LNCaP clone FGC (cell line): ENCODE results near the gene CNTNAP1.
"Not testable (repeated sequence)": the region's sequence is repeated elsewhere in the genome, so short reads cannot be mapped to it uniquely, and the experiment has no call there.

Experiments
- DNase-seq: peaks from one replicate; pipeline ENCODE4 v3.0.0-alpha.2; 2011; ENCODE audit warnings: low read depth
- H3K4me3 ChIP-seq: 2 replicates; pipeline ENCODE4 v1.5.1; 2011; ENCODE audit warnings: mild to moderate bottlenecking, low read depth, low read length, control low read depth
- TF ChIP-seq, protein P1 (sequence below): IDR thresholded peaks from 2 replicates; pipeline ENCODE4 v1.5.1; 2012; ENCODE audit warnings: mild to moderate bottlenecking; ENCODE audit not compliant: control insufficient read depth, insufficient read depth; ENCODE audit errors: extremely low read depth

The CNTNAP1 gene

DNA sequence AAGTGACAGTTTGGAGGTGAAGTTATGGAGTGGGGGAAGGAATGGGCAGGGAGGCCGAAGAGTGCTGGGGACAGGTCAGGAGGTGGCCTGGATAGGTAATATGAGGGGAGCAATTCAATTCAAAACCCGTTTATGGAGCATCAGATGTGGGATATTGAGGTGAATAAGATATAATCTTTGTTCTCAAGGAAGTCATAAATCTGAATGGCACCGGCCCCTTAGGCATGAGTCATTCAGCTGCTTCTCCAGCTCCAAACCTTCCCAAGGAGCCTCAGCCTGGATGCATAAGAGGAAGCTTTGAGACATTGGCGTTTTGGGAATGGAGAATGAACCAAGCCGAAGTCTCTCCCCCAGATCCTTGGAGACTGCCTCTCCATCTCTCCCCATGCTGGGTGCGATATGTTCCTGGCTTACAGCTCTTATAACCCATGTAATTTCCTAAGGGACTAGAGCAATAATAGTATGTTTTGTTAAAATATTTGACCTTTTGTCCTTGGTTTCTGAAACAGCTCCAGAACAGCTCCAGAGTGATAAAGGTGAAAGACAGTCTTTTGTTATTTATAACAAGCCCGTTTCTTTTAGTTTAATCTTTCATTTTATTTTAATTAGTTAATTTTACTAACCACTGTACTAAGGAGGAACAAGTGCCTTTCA is 21.5 kb upstream of the CNTNAP1 start:
- no peak for DNase-seq
- no peak overlapping the region for H3K4me3 ChIP-seq
- TF ChIP-seq, protein P1, sequence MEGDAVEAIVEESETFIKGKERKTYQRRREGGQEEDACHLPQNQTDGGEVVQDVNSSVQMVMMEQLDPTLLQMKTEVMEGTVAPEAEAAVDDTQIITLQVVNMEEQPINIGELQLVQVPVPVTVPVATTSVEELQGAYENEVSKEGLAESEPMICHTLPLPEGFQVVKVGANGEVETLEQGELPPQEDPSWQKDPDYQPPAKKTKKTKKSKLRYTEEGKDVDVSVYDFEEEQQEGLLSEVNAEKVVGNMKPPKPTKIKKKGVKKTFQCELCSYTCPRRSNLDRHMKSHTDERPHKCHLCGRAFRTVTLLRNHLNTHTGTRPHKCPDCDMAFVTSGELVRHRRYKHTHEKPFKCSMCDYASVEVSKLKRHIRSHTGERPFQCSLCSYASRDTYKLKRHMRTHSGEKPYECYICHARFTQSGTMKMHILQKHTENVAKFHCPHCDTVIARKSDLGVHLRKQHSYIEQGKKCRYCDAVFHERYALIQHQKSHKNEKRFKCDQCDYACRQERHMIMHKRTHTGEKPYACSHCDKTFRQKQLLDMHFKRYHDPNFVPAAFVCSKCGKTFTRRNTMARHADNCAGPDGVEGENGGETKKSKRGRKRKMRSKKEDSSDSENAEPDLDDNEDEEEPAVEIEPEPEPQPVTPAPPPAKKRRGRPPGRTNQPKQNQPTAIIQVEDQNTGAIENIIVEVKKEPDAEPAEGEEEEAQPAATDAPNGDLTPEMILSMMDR: no peak

DNA sequence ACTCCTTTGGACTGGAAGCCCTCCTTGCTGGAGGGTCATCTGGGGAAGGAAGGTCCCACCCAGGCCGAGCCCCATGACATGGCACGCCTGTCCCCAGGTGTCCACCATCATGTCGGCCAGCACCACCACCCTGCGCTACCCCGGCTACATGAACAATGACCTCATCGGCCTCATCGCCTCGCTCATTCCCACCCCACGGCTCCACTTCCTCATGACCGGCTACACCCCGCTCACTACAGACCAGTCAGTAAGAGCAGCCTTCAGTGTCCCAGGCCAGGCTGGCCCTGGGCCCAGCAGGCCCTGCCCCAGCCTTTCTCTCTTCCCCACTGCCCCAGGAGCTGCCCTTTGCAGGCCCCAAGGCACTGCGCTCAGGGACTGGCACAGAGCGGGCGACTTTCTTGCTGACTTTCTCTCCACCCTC is 16.7 kb upstream of the CNTNAP1 start:
- H3K4me3 ChIP-seq: no peak overlapping the region
- no peak for DNase-seq
- TF ChIP-seq, protein P1: no peak

DNA sequence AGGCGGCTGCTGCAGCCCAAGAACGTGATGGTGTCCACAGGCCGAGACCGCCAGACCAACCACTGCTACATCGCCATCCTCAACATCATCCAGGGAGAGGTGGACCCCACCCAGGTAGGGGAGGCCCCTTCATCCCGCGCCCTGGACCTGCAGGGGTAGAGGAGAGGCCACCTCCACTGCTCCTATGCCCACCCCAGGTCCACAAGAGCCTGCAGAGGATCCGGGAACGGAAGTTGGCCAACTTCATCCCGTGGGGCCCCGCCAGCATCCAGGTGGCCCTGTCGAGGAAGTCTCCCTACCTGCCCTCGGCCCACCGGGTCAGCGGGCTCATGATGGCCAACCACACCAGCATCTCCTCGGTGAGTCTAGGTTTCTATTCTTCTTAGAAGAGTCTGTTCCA is 16.2 kb upstream of the CNTNAP1 start:
- DNase-seq, H3K4me3 ChIP-seq: not testable (repeated sequence)

DNA sequence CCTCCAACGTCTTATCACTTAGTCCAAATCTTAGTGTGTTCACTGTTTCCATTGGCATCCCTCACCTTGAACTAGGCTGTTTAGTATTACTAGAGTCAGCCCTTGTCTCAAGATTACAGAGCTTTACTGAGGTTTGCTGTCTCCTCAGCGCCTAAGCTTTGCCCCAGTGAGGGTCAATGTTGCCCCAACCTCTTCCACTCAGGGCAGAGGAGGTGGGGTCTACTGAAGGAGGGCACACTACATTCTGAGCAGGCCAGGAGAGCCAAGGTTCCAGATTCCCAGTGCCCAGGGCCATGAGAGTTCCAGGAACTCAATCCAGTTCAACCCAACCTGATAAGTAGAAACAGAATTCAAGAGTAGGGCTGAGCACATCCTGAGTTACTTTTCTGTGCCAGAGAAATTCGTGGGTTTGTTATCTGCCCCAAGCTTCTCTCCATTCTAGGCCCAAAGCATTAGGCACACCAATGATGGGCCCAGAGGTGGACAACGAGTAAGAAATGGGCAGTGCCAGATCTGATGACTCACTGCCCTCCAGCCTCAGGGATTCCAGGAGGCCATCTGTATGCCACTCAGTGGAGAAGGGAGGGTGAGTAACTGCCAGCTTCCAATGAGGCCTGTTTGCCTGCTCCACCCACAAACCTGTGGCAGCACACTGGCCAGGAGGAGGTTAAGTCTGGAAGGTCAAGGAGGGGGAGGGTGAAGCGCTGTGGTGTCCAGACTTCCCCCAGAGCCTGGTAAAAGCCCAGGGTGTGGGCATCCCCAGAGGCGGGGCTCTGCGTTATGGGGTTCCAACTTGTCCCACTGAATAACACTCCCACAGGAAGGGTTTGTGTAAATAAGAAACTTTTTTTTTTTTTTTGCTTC is 15.0 kb upstream of the CNTNAP1 start:
- DNase-seq: peak; percentile 56
- TF ChIP-seq, protein P1: no peak
- H3K4me3 ChIP-seq: no peak overlapping the region

DNA sequence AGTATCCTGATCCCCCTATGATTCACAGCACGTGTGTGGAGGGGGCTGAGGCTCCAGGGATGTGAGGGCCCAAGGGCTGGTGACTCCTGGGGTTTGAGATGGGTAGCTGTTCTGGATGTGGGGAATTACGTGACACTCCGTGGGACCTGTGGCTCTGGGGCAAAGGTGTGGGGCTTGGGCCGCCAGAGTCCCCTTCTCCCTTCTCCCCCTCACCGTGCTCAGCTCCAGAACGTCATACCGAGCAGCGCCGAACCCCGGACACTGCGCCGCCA is 12.7 kb upstream of the CNTNAP1 start:
- TF ChIP-seq, protein P1: no peak
- H3K4me3 ChIP-seq: no peak overlapping the region
- no peak for DNase-seq

DNA sequence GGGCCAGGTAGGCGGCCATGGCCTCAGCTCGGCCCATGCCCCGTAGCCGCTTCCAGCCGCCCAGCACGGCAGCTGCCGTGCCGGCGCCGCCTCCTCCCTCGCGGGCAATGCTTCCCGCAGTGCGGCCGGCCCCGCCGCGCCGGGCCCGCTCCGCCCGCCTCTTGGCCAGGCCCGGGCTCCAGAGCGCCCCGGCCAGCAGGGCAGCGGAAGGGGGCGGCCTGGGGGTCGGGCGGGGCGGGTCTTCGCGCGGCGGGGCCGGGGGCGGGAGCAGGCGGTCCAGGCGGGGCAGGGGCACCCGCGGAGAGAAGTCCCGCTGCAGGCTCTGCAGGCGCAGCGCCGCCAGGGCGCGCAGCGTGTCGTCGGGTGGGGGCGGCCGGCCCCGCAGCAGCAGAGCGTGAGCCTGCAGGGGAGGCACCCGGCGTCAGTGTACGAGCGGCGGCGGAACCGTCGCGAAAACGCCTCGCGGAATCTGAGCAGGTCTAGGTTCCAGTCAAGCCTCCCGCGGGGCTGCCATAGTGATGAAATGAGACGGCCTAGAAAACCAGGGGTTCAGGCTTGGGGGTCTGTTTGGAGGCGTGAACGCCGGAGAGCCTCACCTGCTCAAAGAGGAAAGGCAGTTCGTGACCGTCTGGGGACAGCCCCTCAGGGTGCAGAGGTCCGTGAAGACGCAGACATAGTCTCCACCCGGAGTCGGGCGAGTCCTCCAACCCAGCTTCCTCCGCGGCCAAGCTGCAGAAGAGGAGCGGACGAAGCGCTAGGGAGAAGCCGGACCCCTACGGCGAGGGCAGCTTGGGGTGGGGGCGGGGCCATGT is 12.1 kb upstream of the CNTNAP1 start:
- no peak for DNase-seq
- TF ChIP-seq, protein P1: no peak
- no peak overlapping the region for H3K4me3 ChIP-seq
